GM21529 (cell line): ENCODE measurements around the gene HNF1B.
"Not testable (repeated sequence)": the region's sequence is repeated elsewhere in the genome, so short reads cannot be mapped to it uniquely, and the experiment has no call there.

Experiments used
- ATAC-seq: cut with Tn5 transposase; IDR thresholded peaks from one replicate; pipeline ENCODE4 v1.9.1; 2021; ENCODE audit not compliant: unreplicated experiment

Gene HNF1B, protein sequence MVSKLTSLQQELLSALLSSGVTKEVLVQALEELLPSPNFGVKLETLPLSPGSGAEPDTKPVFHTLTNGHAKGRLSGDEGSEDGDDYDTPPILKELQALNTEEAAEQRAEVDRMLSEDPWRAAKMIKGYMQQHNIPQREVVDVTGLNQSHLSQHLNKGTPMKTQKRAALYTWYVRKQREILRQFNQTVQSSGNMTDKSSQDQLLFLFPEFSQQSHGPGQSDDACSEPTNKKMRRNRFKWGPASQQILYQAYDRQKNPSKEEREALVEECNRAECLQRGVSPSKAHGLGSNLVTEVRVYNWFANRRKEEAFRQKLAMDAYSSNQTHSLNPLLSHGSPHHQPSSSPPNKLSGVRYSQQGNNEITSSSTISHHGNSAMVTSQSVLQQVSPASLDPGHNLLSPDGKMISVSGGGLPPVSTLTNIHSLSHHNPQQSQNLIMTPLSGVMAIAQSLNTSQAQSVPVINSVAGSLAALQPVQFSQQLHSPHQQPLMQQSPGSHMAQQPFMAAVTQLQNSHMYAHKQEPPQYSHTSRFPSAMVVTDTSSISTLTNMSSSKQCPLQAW

GRCh38 chr17:37744961-37745800 lies at the start of gene HNF1B:
HNF1B (minus strand) TSS chr17:37745059; CDS start chr17:37744884, 175 bp downstream.
- ATAC-seq: peak; percentile 50

DNA sequence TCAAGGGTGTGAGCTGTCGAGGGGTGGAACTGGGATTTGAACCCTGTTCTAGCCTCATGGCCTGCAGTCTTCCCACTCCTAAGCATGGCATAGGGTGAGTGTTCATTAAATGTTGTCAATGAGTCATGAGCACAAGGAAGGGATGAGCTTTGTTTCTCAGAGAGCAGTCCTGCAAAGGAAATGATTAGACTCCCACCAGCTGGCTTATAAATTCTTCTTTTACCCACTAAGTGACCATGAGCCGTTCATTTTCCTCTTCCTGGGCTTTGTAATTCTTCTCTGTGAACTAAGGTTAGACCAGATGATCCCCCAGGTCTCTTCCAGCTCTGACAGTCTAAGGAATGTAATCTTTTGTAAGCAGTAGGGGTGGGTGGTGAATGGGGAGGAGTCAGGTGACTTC lies 47.9 kb upstream of the HNF1B start:
- ATAC-seq: no peak

- ATAC-seq: no peak
Measured at GRCh38 chr17:37791447-37792399, 46.9 kb upstream of the HNF1B start.

DNA sequence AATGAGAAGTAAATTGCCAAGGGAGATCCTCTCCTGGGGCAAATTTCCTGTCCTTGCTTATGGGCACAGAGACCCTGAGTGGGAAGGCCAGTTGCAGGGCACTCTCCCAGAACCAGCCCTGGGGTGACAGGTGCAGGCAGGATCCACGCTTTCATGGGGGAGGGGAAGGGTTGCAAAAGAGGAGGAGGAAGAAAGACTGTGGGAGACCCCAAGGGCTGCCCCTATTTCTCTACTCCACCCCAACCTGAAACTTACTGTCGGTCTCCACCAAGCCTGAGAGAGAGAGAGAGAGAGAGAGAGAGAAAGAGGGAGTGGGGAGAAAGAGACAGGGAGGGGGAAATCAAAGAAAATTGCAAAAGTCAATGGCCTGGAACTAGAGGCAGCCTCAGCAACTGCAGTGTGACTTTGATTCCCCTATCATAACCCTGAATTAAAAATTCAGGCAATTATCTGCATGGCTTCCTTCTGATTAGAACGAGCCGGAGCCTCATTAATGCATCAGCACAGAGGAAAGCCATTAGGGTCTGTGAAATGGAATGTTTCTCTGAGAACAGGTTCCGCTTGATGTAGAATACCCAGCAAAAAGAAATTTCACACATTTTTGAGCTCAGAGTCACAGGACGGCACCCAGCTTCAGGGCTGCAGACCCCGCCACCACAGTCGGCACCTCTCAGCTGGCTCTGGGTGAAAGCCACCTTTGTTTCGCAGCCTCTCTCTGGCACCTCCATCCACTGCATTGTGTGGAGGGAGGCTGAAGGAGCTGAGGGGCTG lies 45.1 kb upstream of the HNF1B start:
- ATAC-seq: no peak

DNA sequence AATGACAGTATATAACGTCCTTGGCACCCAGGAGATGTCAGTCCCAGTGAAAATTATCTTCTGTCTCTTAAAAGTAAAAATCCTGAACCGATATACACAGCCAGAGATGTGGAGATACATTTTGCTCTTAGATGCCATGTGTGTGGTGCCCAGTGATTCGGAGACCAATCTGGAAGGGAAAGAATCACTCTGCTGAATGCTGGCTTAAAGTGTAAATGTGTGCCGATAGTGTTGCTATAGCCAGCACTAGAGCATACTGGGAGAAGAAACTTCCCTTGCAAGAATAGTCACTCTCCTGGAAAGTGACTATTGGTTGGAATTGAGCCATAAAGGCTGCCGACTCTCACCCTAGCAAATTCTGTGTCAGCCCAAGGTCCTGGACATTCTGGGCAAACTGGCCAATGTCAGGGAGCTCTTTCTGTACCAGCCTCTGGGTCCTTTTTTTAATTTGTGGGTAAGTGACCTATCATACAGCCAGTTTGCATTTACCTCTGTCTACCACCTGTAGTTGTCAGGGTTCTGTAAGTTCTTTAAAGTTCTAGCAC lies 44.2 kb upstream of the HNF1B start:
- ATAC-seq: no peak

- ATAC-seq: no peak
Measured at GRCh38 chr17:37788526-37788925, 43.7 kb upstream of the HNF1B start.

DNA sequence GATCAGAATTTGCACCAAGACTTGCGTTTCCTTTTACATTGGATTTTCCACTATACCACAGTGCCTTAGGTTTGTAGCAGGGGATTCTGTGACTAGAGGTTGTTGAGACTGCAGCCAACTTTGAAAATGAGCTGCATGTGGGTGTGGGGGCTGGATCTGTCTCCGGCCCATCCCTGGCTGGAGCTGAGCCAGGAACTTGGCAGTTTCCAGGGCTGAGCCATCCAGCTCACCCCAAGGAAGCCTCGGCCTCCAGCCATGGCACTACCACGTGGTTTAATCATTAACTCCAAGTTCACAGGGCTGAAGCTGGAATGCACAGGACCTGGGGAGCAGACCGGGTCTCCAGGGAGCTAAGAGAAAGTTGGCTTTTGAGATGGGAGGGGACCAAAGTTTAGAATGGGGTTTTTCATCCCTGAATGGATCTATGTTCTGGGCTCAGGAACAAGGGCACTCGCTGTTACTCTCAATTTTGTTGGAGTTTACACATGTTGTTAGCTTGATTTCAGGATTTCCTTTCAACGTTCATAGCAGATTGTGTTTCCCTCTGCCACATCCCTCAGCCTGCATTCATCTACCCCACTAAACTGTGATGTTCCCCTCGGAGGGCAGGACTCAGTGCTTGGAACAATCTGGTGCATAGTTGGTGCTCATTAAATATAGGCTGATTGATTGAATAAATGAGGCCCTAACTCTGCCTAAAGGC lies 42.3 kb upstream of the HNF1B start:
- no peak for ATAC-seq

DNA sequence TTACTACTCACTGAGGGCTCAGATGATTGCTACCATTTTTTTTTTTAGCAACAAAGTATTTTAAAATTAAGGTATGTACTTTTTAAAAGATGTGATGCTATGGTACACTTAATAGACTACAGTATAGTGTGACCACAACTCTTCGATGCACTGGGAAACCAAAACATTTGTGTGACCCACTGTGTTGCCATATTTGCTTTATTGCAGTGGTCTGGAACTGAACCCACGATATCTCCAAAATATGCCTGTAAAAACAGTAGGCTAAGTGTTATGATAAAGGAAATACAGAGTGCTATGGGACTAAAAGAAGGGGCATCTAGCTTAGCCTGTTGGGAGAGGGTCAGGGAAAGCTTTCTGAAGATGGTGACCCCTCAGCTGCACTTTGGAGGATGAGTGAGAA lies 41.6 kb upstream of the HNF1B start:
- no peak for ATAC-seq

DNA sequence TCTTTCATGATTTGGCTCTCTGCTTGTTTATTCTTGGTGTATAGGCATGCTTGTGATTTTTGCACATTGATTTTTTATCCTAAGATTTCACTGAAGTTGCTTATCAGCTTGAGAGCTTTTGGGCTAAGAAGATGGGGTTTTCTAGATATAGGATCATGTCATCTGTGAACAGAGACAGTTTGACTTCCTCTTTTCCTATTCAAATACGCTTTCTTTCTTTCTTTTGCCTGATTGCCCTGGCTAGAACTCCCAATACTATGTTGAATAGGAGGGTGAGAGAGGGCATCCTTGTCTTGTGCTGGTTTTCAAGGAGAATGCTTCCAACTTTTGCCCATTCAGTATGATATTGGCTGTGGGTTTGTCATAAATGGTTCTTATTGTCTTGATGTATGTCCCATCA lies 37.6 kb upstream of the HNF1B start:
- ATAC-seq: not testable (repeated sequence)

- no peak for ATAC-seq
Measured at GRCh38 chr17:37781451-37781850, 36.6 kb upstream of the HNF1B start.

- no peak for ATAC-seq
Measured at GRCh38 chr17:37779554-37779953, 34.7 kb upstream of the HNF1B start.

DNA sequence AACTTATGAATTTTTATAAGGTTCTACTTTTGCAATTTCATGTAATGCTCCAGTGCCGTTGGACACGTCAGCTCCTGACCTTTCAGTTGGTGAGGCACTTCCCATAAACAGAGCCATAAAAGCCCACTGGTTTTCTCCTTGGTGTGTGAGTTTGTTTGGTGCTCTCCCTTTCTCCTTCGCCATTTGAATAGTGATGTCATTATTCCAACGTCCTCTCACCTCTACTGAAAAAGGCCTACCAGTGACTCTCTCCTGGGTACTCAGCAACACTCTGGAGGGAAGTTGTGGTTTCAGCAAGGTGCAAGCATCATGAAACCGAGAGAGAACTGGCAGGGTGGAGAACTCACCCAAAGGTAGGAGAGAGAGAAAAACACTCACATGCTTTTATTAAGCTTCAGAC lies 29.6 kb upstream of the HNF1B start:
- peak; percentile 76 for ATAC-seq

DNA sequence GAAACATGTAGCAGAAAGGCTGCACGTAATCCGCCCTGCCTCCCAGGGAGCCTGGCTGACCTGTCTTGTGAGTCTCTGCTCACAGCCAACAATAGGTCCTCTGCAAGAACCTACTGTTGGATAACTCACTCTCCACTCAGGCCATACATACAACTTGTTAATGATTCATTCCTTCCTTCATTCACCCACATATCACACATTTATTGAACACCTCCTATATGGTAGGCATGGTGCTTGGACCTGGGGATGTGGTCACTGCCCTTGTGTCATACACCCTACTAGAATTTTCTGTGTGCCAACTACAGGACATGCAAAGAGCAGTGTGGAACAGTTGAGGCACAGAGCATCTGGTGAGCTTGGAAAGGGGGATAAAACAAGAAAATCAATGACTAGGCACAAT lies 28.1 kb upstream of the HNF1B start:
- ATAC-seq: no peak

DNA sequence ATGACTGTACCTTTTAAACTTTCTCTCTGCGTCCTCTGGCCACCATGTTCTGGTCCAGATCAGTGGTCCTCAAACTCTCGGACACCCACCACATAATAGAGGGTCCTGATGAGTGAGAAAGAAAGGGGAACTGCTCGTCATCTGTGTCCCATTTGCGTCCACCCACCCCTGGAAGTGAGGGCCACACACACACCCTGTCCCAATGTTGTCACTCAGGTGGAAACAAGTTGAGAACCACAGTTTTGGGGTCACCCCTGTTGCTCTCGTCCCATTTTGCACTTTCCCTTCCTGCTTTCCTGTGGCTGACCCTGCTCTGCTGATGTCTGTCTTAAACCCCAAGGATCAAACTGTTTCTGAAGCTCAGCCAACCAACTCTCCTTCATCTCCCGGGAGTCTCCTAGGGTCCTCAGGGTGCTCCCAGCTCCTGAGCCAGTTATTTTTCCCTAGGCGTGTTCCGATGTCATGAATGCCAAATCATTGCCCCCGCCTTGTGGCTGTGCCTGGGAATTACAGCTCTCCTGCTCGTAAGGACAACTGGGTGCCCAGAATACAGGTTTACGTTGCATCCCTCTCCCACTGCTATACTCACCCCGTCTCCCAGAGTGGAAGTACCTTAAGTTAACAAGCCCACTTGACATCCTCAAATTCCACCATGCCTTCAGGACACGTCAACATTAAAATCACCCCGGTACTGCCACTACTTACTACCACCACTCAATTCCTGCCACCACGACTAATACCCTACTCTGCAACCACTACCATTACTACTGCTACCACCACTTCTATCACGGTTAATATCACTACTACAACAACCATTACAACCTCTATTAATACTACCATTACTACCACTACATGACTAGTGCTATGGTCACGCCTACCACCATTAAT lies 26.0 kb upstream of the HNF1B start:
- ATAC-seq: no peak

GRCh38 chr17:37769050-37769449 lies 24.2 kb upstream of the HNF1B start:
- ATAC-seq: no peak

DNA sequence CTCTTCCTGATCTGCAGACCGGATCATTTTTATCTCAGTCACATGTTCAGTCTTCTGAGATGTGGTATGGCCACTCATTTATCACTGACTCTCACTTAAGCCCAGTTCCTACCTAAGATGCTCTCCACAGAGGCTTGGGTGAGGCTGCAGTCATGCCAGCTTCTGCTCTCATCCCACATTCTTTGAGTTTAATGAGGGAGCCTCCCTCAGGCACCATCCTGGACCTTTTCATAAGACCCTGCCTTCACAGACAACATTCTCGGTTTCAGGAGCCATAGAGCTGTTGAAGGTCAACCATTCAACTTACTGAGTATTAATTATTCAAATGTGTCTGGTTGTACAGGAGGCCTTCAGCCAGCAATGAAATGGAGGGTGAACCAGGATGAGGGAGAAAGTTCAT lies 23.6 kb upstream of the HNF1B start:
- ATAC-seq: no peak

DNA sequence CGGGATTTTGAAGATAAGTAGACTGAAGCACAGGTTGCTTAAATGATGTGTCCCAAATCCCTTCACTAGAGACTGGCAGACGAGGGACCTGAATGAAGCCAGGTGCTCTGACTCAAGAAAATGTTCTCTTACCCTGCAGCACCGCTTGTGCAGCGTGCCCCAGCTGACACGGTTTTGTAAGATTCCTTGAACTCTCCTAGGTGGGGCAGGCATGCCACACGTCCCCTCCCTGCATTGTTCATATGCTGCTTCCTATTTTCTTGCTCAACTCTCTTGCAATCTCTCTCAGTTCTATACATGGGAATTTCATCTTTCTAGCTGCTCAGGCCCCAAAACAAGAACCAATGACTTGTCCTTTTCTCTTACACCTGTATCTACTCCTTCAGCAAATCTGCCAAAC lies 22.1 kb upstream of the HNF1B start:
- no peak for ATAC-seq

DNA sequence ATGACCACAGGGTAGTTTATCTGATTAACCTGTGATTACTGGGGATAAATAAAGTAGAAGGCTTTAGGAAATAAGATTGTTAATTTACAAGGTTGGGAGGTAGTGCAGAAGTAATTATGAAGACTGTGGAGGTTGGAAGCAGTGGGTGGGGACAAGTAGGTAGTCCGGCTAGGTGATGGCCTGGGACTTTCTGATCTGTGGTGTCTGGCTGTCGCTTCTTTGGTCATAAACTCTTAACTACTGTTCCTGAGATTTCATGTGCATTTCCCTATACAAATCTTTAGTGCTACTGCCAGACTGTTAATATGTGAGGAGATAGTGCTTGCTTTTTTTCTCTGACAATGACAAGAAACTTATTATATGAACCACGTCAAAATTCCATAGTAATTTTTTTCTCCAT lies 19.5 kb upstream of the HNF1B start:
- ATAC-seq: no peak
